ENCODE measurements around the gene MRPL48.

GRCh38 chr11:73748300-73748699 is 39.4 kb upstream of the MRPL48 start:
- TF ChIP-seq POLR2A (IDR thresholded peaks at IDR 0.05; ENCODE audit: low read depth, low read length): no peak
- TF ChIP-seq POLR2AphosphoS5 (IDR thresholded peaks at IDR 0.05; ENCODE audit: low read depth, low read length): no peak
- no peak for TF ChIP-seq SPI1 (IDR thresholded peaks at IDR 0.05; ENCODE audit: low read depth, low read length)
- no peak for TF ChIP-seq POU2F2 (IDR thresholded peaks at IDR 0.05; ENCODE audit: low read depth, low read length)
- no peak for TF ChIP-seq TAF1 (IDR thresholded peaks at IDR 0.05; ENCODE audit: low read depth, low read length)
